Psoas muscle (tissue), 8 donors: ENCODE data around the gene TBC1D30. TPM values are rescaled to one million over a fixed set of nuclear protein-coding genes. Genes with fewer than 3 reads are reported as not detected.
A peak's percentile ranks its signal among the peaks of the same experiment; 100 is the strongest.

Experiments
- ATAC-seq, 4 donors: fragments of 200-7000 bp; cut with Tn5 transposase; one replicate each; pipeline ENCODE4 v1.9.1; 2020; ENCODE audit warnings: moderate library complexity in 3 of 4, mild to moderate bottlenecking in 2 of 4
- DNase-seq, 2 donors: peaks; one replicate each; pipeline ENCODE4 v3.0.0-alpha.2; 2020
- H3K27ac ChIP-seq: fragments of 200-600 bp; one replicate; pipeline ENCODE4 v1.8.0; 2022
- H3K27me3 ChIP-seq, 3 donors: fragments of 200-600 bp in 1 of 3; one replicate each; pipeline versions ENCODE4 v1.6.1 to v1.8.0; 2013 to 2022; ENCODE audit warnings: low read length in 2 of 3, mild to moderate bottlenecking in 2 of 3, moderate library complexity in 1 of 3; ENCODE audit not compliant: insufficient read depth in 3 of 3
- H3K36me3 ChIP-seq, 2 donors: fragments of 200-600 bp in 1 of 2; one replicate each; pipeline versions ENCODE4 v1.6.1 to v1.8.0; 2013 to 2022; ENCODE audit warnings: low read depth in 1 of 2, mild to moderate bottlenecking in 1 of 2, moderate library complexity in 1 of 2; ENCODE audit not compliant: insufficient read depth in 1 of 2
- H3K4me1 ChIP-seq: fragments of 200-600 bp; one replicate; pipeline ENCODE4 v1.8.0; 2022
- H3K4me3 ChIP-seq: fragments of 200-600 bp; one replicate; pipeline ENCODE4 v1.8.0; 2022; ENCODE audit warnings: mild to moderate bottlenecking
- H3K9me3 ChIP-seq: fragments of 200-600 bp; one replicate; pipeline ENCODE4 v1.8.0; 2022
- CTCF ChIP-seq: fragments of 200-600 bp; IDR thresholded peaks from one replicate; pipeline ENCODE4 v1.8.0; 2022; ENCODE audit warnings: antibody characterized with exemption
- WGBS, 3 donors: extraction: QIAGEN DNeasy Blood & Tissue Kit; methylation state at CpG; one replicate each; pipeline versions ENCODE4 v1.1.6 to v1.1.7; 2013; 5-methylcytosine and 5-hydroxymethylcytosine counted together
- intact Hi-C, 2 donors: fragments of 100-400 bp; cut with DNase I; formaldehyde crosslinking; loops; one replicate each; pipeline versions ENCODE4 v1.11.0 to v1.14.2; 2022
- polyA plus RNA-seq, 3 donors: library from polyadenylated mRNA; stranded (reverse); fragments of 200-250 nt; gene quantifications; one replicate each; pipeline ENCODE4 v1.2.3, GENCODE V29; 2013
- total RNA-seq, 4 donors: library from RNA; stranded (reverse); fragmentation: NEBNext Ultra II Directional in 2 of 4; extraction: Animal tissue kit (Norgen Biotek cat#: 25700) in 2 of 4; gene quantifications; one replicate each; pipeline versions ENCODE4 v1.2.1 to v1.2.4, GENCODE V29; 2021 to 2023
- donor health status: healthy with polysubstance abuse.
- donor health status: DM: no; HTN: no; CAD: no; lungs with moderate emphysema.
- donor health status: Bipolar disorder and iron deficiency.
- donor health status: healthy.
- donor health status: DM: yes; HTN: yes; CAD: no.
- donor health status: DM: no; HTN: no; CAD: no.
- donor health status: DM: no; HTN: no; CAD: no.
- donor health status: DM: yes; HTN: yes; CAD: no.

The TBC1D30 gene
- total and polyA plus RNA-seq, 7 donors, result 0.09 to 1.0 (median 0.49) TPM

- H3K27me3 ChIP-seq, result peaks cover 3 to 80% (median 12%) of the 10 kb centered on the region in 3 donors
- WGBS, 3 donors, result 1% methylated on average over 57 to 103 of the region's 103 CpGs
- DNase-seq, result peak; percentile 44 to 60
- H3K36me3 ChIP-seq, result no peaks in the 10 kb centered on the region
- peaks cover 5% of the 10 kb centered on the region for H3K9me3 ChIP-seq
- H3K27ac ChIP-seq, result no peak overlapping the region
- no peak for TF ChIP-seq CTCF
- peak; percentile 50 to 65 (median 56) for ATAC-seq
- H3K4me3 ChIP-seq, result peak overlapping the region; percentile 70
- H3K4me1 ChIP-seq, result no peaks in the 10 kb centered on the region
- intact Hi-C loops, result no loop called here
Measured at GRCh38 chr12:64780531-64781279, 43.7 kb upstream of the TBC1D30 start.

GRCh38 chr12:64781280-64782190 is 42.9 kb upstream of the TBC1D30 start:
- Histone ChIP-seq H3K27ac (no peak overlapping the region), H3K4me1 (no peaks in the 10 kb centered on the region), H3K4me3 (peak overlapping the region; percentile 70), H3K9me3 (no peaks in the 10 kb centered on the region), H3K27me3 (peaks cover 6 to 78% (median 12%) of the 10 kb centered on the region in 3 donors), H3K36me3 (no peaks in the 10 kb centered on the region)
- ATAC-seq (no peak), DNase-seq (no peak)
- intact Hi-C loops, result no loop called here
- 2 to 3% (median 3%) methylated on average over 39 of the region's 39 CpGs for WGBS, 3 donors
- no peak for TF ChIP-seq CTCF

GRCh38 chr12:64782191-64782876 is 42.1 kb upstream of the TBC1D30 start:
- DNase-seq, result no peak
- Histone ChIP-seq H3K9me3 (no peaks in the 10 kb centered on the region), H3K27me3 (peaks cover 6 to 78% (median 12%) of the 10 kb centered on the region in 3 donors), H3K4me3 (peak overlapping the region; percentile 70), H3K4me1 (no peaks in the 10 kb centered on the region), H3K36me3 (no peaks in the 10 kb centered on the region), H3K27ac (no peak overlapping the region)
- no peak for ATAC-seq
- no peak for TF ChIP-seq CTCF
- 42 to 47% (median 43%) methylated on average over 6 of the region's 6 CpGs for WGBS, 3 donors
- intact Hi-C loops, result no loop called here

- H3K9me3 ChIP-seq, result no peaks in the 10 kb centered on the region
- H3K27me3 ChIP-seq, result peaks cover 6 to 52% (median 10%) of the 10 kb centered on the region in 3 donors
- WGBS, 3 donors, result 94 to 95% (median 94%) methylated on average over 6 of the region's 6 CpGs
- no peak for ATAC-seq
- H3K4me3 ChIP-seq, result no peak overlapping the region
- TF ChIP-seq CTCF, result no peak
- intact Hi-C loops, result no loop called here
- H3K27ac ChIP-seq, result no peak overlapping the region
- no peaks in the 10 kb centered on the region for H3K4me1 ChIP-seq
- DNase-seq, result no peak
- no peaks in the 10 kb centered on the region for H3K36me3 ChIP-seq
Measured at GRCh38 chr12:64785838-64786237, 38.6 kb upstream of the TBC1D30 start.
